ENCODE data around the gene RPL36.

The RPL36 gene

DNA sequence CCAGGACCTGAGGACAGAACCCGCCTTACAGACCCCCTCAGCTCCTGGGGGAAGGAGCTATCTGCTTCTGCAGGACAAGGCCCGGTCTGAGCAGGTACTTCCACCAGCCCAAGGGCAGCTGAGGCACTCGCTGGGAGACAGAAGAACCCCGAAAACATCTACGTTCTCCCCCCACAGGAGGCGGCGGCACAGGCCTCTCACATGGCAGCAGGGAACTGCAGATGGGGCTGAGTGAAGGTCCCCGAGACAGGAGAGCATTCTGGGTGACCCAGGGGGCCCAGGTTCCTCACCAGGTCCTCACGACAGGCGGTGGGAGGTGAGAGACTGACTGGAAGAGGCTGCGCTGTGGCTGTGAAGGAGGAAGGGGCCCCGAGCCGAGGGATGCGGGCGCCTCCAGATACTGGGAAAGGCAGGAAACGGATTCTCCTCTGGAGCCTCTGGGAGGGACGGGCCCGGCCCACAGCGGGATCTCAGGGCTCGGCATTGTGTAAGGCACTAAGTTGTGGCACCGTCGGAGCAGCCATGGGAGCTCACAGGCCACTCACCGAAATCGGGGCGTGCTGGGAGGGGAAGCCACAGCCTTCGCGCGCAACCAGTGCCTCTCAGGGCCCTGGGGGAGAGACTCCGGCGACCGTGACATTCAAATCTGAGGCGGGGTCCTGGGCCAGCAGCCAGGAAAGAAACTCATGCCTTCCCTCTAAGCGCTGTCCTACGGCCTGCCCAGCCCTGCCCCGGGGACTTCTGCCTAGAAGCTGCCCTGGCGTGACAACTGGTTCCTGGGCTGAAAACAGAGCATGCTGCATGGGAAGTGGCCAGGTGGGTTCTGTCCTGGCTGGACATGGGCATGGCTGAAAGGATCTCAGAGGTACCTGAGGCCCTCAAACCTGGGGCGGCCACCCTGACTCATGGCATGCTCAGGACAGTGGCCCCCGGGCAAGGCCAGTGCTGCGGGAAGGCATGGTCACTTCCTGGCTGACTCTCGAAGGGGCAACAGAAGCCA, 14.0 kb downstream of the RPL36 start:
- Histone ChIP-seq H3K27me3 (ENCODE audit: insufficient read depth, low read length, poor library complexity) (no peaks in the 10 kb centered on the region), H3K79me2 (ENCODE audit: insufficient read depth, low read length) (peaks cover 31% of the 10 kb centered on the region), H2AFZ (ENCODE audit: low read depth, low read length) (no peak overlapping the region), H3K9ac (ENCODE audit: low read depth, low read length) (no peak overlapping the region), H3K4me2 (ENCODE audit: insufficient read depth, low read length) (no peak overlapping the region), H3K27ac (ENCODE audit: low read length) (no peak overlapping the region), H3K4me3 (ENCODE audit: low read depth in 1 of 2, low read length in 2 of 2) (no peak overlapping the region), H3K9me3 (ENCODE audit: insufficient read depth, low read length, severe bottlenecking) (no peaks in the 10 kb centered on the region), H3K4me1 (ENCODE audit: insufficient read depth, low read length) (no peaks in the 10 kb centered on the region), H3K36me3 (ENCODE audit: insufficient read depth, low read length) (peaks cover 73% of the 10 kb centered on the region), H4K20me1 (ENCODE audit: insufficient read depth, low read length) (peaks cover 29% of the 10 kb centered on the region)
- ATAC-seq (ENCODE audit: insufficient read depth, low read depth) (no peak), DNase-seq (no peak)
- TF ChIP-seq CTCF (IDR thresholded peaks at IDR 0.05; ENCODE audit: borderline replicate concordance, extremely low read depth, low read length, poor library complexity, severe bottlenecking) (no peak), EZH2 (IDR thresholded peaks at IDR 0.05; ENCODE audit: borderline replicate concordance, low read depth, low read length, severe bottlenecking) (no peak)

DNA sequence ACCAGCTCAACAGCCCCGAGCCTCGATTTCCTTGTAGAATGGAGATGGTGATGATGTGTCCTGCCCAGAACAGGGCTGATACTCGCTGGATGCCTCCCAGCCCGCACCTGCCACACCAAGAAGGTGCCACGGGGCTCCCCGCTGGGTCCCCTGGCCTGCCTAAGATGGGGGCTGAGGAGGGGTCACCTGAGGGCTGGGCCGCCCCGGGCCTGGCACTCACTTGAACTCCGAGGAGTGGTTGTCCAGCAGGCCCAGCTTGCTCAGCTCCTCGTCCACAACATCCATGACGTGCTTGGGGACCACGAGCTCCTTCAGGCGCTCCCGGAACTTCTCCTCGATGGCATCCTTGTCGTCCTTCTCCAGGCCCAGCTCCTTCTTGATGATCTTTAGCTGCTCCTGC, 15.5 kb downstream of the RPL36 start:
- Histone ChIP-seq H2AFZ (ENCODE audit: low read depth, low read length) (no peak overlapping the region), H4K20me1 (ENCODE audit: insufficient read depth, low read length) (peaks cover 24% of the 10 kb centered on the region), H3K4me1 (ENCODE audit: insufficient read depth, low read length) (no peaks in the 10 kb centered on the region), H3K27ac (ENCODE audit: low read length) (no peak overlapping the region), H3K79me2 (ENCODE audit: insufficient read depth, low read length) (peaks cover 31% of the 10 kb centered on the region), H3K4me2 (ENCODE audit: insufficient read depth, low read length) (no peak overlapping the region), H3K9me3 (ENCODE audit: insufficient read depth, low read length, severe bottlenecking) (no peaks in the 10 kb centered on the region), H3K9ac (ENCODE audit: low read depth, low read length) (no peak overlapping the region), H3K27me3 (ENCODE audit: insufficient read depth, low read length, poor library complexity) (no peaks in the 10 kb centered on the region), H3K36me3 (ENCODE audit: insufficient read depth, low read length) (peaks cover 76% of the 10 kb centered on the region), H3K4me3 (ENCODE audit: low read depth in 1 of 2, low read length in 2 of 2) (no peak overlapping the region)
- ATAC-seq (ENCODE audit: insufficient read depth, low read depth) (no peak), DNase-seq (no peak)
- TF ChIP-seq EZH2 (IDR thresholded peaks at IDR 0.05; ENCODE audit: borderline replicate concordance, low read depth, low read length, severe bottlenecking) (no peak), CTCF (IDR thresholded peaks at IDR 0.05; ENCODE audit: borderline replicate concordance, extremely low read depth, low read length, poor library complexity, severe bottlenecking) (no peak)

DNA sequence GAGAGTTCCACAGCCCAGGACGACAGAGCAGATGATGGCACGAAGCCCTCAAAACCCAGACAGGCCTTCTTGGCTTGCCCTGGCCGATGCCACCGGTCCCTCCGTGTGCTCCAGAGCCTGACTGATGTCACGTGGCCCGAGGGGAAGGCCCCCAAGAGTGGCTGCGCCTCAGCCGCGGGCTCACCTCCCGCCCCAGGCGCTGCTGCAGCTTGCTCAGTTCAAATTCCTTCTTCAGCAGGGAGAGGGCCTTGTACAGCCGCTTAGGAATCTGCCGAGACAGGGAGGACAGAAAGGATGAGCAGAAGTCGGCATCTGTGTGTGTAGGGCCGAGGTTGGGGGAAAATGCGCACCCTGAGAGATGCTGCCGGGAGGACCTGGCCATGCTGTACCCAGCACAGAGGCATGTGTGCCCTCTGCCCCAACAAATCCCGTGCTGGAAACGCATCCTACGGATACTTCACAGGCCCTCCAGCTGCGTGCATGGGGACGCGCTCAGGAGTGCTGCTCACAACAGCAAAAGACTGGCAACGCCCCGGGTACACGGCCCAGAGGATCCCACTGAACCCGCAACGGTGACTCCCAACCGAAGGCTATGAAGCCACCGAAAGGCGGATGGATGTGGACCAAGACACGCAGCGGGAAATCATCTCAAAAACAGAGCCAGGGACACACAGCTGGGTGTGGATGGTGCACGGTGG, 16.9 kb downstream of the RPL36 start:
- Histone ChIP-seq H3K27ac (ENCODE audit: low read length) (no peak overlapping the region), H3K36me3 (ENCODE audit: insufficient read depth, low read length) (peaks cover 82% of the 10 kb centered on the region), H3K4me3 (ENCODE audit: low read depth in 1 of 2, low read length in 2 of 2) (no peak overlapping the region), H3K9me3 (ENCODE audit: insufficient read depth, low read length, severe bottlenecking) (no peaks in the 10 kb centered on the region), H3K79me2 (ENCODE audit: insufficient read depth, low read length) (peaks cover 37% of the 10 kb centered on the region), H2AFZ (ENCODE audit: low read depth, low read length) (no peak overlapping the region), H3K27me3 (ENCODE audit: insufficient read depth, low read length, poor library complexity) (no peaks in the 10 kb centered on the region), H4K20me1 (ENCODE audit: insufficient read depth, low read length) (peaks cover 33% of the 10 kb centered on the region), H3K9ac (ENCODE audit: low read depth, low read length) (no peak overlapping the region), H3K4me2 (ENCODE audit: insufficient read depth, low read length) (no peak overlapping the region), H3K4me1 (ENCODE audit: insufficient read depth, low read length) (no peaks in the 10 kb centered on the region)
- DNase-seq (no peak), ATAC-seq (ENCODE audit: insufficient read depth, low read depth) (no peak)
- TF ChIP-seq EZH2 (IDR thresholded peaks at IDR 0.05; ENCODE audit: borderline replicate concordance, low read depth, low read length, severe bottlenecking) (no peak), CTCF (IDR thresholded peaks at IDR 0.05; ENCODE audit: borderline replicate concordance, extremely low read depth, low read length, poor library complexity, severe bottlenecking) (no peak)

Measured in DND-41 (cell line).